Activated CD8-positive, alpha-beta T cell treated with anti-CD3 and anti-CD28 coated beads for 36 hours (primary cell): Measurements from ENCODE around the gene ZFYVE16. TPM values are rescaled to one million over a fixed set of nuclear protein-coding genes. Genes with fewer than 3 reads are reported as not detected.
A peak's percentile ranks its signal among the peaks of the same experiment; 100 is the strongest.

Source experiments
- ATAC-seq: fragments of 200-7000 bp; cut with Tn5 transposase; one replicate; pipeline ENCODE4 v1.10.0; 2021; ENCODE audit warnings: mild to moderate bottlenecking, moderate library complexity
- CTCF ChIA-PET: fragments of 350-600 bp; sonication (Branson Sonifier 250); formaldehyde crosslinking; loops from one replicate; lab custom pipeline; 2021; ENCODE audit warnings: antibody characterized with exemption; lab: Charles Lee
- POLR2A ChIA-PET: fragments of 350-600 bp; sonication (Branson Sonifier 250); formaldehyde crosslinking; loops from one replicate; lab custom pipeline; 2021; ENCODE audit warnings: antibody characterized with exemption; lab: Charles Lee
- DNase-seq: peaks from one replicate; pipeline ENCODE4 v3.0.0-alpha.2; 2020
- H3K27ac Mint-ChIP-seq: one replicate; pipeline ENCODE4 v1.8.0; 2021; ENCODE audit warnings: mild to moderate bottlenecking, mixed read lengths
- H3K27me3 Mint-ChIP-seq: one replicate; pipeline ENCODE4 v1.8.0; 2021; ENCODE audit warnings: mixed read lengths
- H3K36me3 Mint-ChIP-seq: one replicate; pipeline ENCODE4 v1.8.0; 2021; ENCODE audit warnings: low read depth, mixed read lengths
- H3K4me1 Mint-ChIP-seq: one replicate; pipeline ENCODE4 v1.8.0; 2021; ENCODE audit warnings: low read depth, mixed read lengths
- H3K4me3 Mint-ChIP-seq: one replicate; pipeline ENCODE4 v1.8.0; 2021; ENCODE audit warnings: mild to moderate bottlenecking, moderate library complexity, mixed read lengths
- H3K9me3 Mint-ChIP-seq: one replicate; pipeline ENCODE4 v1.8.0; 2021; ENCODE audit warnings: mixed read lengths
- intact Hi-C: fragments of 100-400 bp; cut with micrococcal nuclease; formaldehyde crosslinking; loops from one replicate; pipeline ENCODE4 v1.10.0; 2022
- total RNA-seq, 2 experiments: library from RNA; stranded (reverse); gene quantifications; one replicate each; pipeline ENCODE4 v1.2.3, GENCODE V29; 2021
- TF ChIP-seq, protein P1 (sequence below): fragments of 200-600 bp; IDR thresholded peaks from one replicate; pipeline ENCODE4 v1.8.0; 2022; ENCODE audit warnings: antibody characterized with exemption, mild to moderate bottlenecking

Gene ZFYVE16
- total RNA-seq, 2 experiments from 2014 or later: 5.9 to 6.7 TPM

DNA sequence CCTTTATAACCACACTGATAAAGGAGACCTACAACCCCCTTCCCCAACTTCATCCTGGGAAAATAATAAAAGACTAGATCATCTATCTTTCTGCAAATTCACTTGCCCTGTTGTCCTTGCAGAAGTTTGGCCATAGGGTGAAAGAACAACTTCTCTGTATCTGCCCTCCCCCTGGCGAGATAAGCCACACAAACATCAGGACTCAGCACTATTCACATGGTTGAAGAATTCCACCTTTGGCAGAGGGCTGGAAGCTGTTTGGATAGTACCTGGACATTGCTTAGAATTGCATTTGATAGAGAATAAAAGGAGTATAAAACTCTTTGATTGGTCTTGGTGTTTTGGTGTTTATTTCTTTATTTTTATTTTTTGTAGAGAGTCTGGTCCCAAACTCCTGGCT, 97.0 kb downstream of the ZFYVE16 start:
- CTCF ChIA-PET: no interaction called here
- DNase-seq (no peak), ATAC-seq (no peak)
- TF ChIP-seq, protein P1, sequence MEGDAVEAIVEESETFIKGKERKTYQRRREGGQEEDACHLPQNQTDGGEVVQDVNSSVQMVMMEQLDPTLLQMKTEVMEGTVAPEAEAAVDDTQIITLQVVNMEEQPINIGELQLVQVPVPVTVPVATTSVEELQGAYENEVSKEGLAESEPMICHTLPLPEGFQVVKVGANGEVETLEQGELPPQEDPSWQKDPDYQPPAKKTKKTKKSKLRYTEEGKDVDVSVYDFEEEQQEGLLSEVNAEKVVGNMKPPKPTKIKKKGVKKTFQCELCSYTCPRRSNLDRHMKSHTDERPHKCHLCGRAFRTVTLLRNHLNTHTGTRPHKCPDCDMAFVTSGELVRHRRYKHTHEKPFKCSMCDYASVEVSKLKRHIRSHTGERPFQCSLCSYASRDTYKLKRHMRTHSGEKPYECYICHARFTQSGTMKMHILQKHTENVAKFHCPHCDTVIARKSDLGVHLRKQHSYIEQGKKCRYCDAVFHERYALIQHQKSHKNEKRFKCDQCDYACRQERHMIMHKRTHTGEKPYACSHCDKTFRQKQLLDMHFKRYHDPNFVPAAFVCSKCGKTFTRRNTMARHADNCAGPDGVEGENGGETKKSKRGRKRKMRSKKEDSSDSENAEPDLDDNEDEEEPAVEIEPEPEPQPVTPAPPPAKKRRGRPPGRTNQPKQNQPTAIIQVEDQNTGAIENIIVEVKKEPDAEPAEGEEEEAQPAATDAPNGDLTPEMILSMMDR: no peak
- Mint-ChIP-seq H3K27me3 (no peaks in the 10 kb centered on the region), H3K9me3 (no peaks in the 10 kb centered on the region), H3K36me3 (no peaks in the 10 kb centered on the region), H3K4me1 (no peaks in the 10 kb centered on the region), H3K4me3 (no peak overlapping the region), H3K27ac (no peak overlapping the region)
- intact Hi-C loops: no loop called here
- POLR2A ChIA-PET: no interaction called here

GRCh38 chr5:80507663-80508062, 99.8 kb downstream of the ZFYVE16 start:
- no peaks in the 10 kb centered on the region for H3K36me3 Mint-ChIP-seq
- ATAC-seq: no peak
- no peaks in the 10 kb centered on the region for H3K4me1 Mint-ChIP-seq
- TF ChIP-seq, protein P1: no peak
- H3K27me3 Mint-ChIP-seq: no peaks in the 10 kb centered on the region
- intact Hi-C loops: no loop called here
- no peak overlapping the region for H3K4me3 Mint-ChIP-seq
- ChIA-PET POLR2A (no interaction called here), CTCF (no interaction called here)
- DNase-seq: no peak
- no peaks in the 10 kb centered on the region for H3K9me3 Mint-ChIP-seq
- no peak overlapping the region for H3K27ac Mint-ChIP-seq

DNA sequence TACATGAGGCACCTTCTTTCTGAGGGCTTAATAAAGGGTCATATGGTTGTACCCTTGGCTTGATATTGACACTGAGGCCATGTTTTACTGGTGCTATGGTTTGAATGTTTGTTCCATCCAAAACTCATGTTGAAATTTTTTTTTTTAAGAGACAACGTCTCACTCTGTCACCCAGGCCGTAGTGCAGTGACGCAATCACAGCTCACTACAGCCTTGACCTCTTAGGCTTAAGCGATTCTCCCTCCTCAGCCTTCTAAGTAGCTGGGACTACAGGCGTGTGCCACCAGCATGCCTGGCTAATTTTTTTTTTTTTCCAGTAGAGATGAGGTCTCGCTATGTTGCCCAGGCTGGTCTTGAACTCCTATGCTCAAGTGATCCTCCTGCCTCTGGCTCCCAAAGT, 101.0 kb downstream of the ZFYVE16 start:
- CTCF ChIA-PET: no interaction called here
- ATAC-seq (no peak), DNase-seq (no peak)
- no peak overlapping the region for H3K4me3 Mint-ChIP-seq
- intact Hi-C loops: no loop called here
- H3K9me3 Mint-ChIP-seq: no peaks in the 10 kb centered on the region
- no peaks in the 10 kb centered on the region for H3K4me1 Mint-ChIP-seq
- POLR2A ChIA-PET: no interaction called here
- H3K27me3 Mint-ChIP-seq: no peaks in the 10 kb centered on the region
- TF ChIP-seq, protein P1: no peak
- no peak overlapping the region for H3K27ac Mint-ChIP-seq
- H3K36me3 Mint-ChIP-seq: no peaks in the 10 kb centered on the region

- H3K27ac Mint-ChIP-seq: no peak overlapping the region
- ChIA-PET POLR2A (no interaction called here), CTCF (no interaction called here)
- no peak overlapping the region for H3K4me3 Mint-ChIP-seq
- no peaks in the 10 kb centered on the region for H3K9me3 Mint-ChIP-seq
- no peaks in the 10 kb centered on the region for H3K36me3 Mint-ChIP-seq
- no peak for ATAC-seq
- intact Hi-C loops: no loop called here
- TF ChIP-seq, protein P1: no peak
- H3K27me3 Mint-ChIP-seq: no peaks in the 10 kb centered on the region
- no peaks in the 10 kb centered on the region for H3K4me1 Mint-ChIP-seq
- no peak for DNase-seq
These were observed 101.5 kb downstream of the ZFYVE16 start for GRCh38 chr5:80509362-80509761.

- ATAC-seq (peak; percentile 96), DNase-seq (peak; percentile 71)
- no peaks in the 10 kb centered on the region for H3K36me3 Mint-ChIP-seq
- CTCF ChIA-PET: no interaction called here
- peaks cover 6% of the 10 kb centered on the region for H3K4me1 Mint-ChIP-seq
- TF ChIP-seq, protein P1: no peak
- H3K9me3 Mint-ChIP-seq: no peaks in the 10 kb centered on the region
- H3K27me3 Mint-ChIP-seq: no peaks in the 10 kb centered on the region
- H3K4me3 Mint-ChIP-seq: no peak overlapping the region
- intact Hi-C loops: no loop called here
- POLR2A ChIA-PET: no interaction called here
- no peak overlapping the region for H3K27ac Mint-ChIP-seq
These were observed 109.0 kb downstream of the ZFYVE16 start for GRCh38 chr5:80516826-80517225.

Other genes with a start within 250 kb of the ZFYVE16 start
- 10 to 100 TPM; 32.4 to 33.1 TPM for gene SERINC5, start 152.0 kb upstream of the ZFYVE16 start, total RNA-seq
- not detected for gene SPZ1, start 88.1 kb upstream of the ZFYVE16 start, total RNA-seq
- under 1 TPM in 1 of 2 experiments, not detected in 1; 0.25 TPM for gene FAM151B, start 80.0 kb downstream of the ZFYVE16 start, total RNA-seq
- gene ANKRD34B, start 162.2 kb downstream of the ZFYVE16 start, total RNA-seq: not detected
- 10 to 100 TPM; 23.0 to 23.4 TPM for gene MSH3, start 246.6 kb downstream of the ZFYVE16 start, total RNA-seq
- 100 to 1,000 TPM; 107 to 109 TPM for gene DHFR, start 246.9 kb downstream of the ZFYVE16 start, total RNA-seq